Fibroblast of villous mesenchyme (primary cell): Measurements from ENCODE around the gene MAD1L1. TPM values are rescaled to one million over a fixed set of nuclear protein-coding genes. Genes with fewer than 3 reads are reported as not detected.

Source experiments
- DNase-seq: peaks from one replicate; pipeline ENCODE4 v3.0.0-alpha.2; 2010; ENCODE audit warnings: low read depth
- H3K4me3 ChIP-seq: 2 replicates; pipeline ENCODE4 v1.5.1; 2011; ENCODE audit warnings: low read depth, mild to moderate bottlenecking, low read length
- CTCF ChIP-seq: IDR thresholded peaks from 2 replicates; pipeline ENCODE4 v1.5.1; 2012; ENCODE audit warnings: low read depth, mild to moderate bottlenecking, low read length; ENCODE audit not compliant: insufficient read depth
- total RNA-seq: library from RNA; depleted of rRNA; stranded (reverse); fragments of >200 nt; gene quantifications from 2 replicates; pipeline ENCODE4 v1.2.3, GENCODE V29; 2012

The MAD1L1 gene
- total RNA-seq, 1 donor = 43.6 TPM

DNA sequence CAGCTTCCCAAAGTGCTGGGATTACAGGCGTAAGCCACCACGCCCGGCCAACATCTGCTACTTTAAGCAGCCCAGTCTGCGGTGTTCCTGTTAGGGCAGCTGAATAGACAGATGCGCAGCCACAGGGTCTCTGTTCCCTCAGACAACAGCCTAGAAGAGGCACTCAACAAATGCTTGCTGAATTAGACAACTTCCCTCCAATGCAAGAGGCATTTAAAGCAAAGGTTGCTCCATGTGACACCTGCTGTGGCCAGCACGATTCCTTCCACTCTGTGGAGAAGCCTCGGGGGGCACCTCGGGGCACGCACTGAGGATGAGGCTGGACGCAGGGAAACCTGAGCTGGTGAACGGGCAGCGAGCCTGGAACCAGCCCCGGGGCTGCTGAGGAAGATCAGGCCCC lies 237.8 kb downstream of the MAD1L1 start:
- no peak for TF ChIP-seq CTCF
- H3K4me3 ChIP-seq = no peak overlapping the region
- DNase-seq = no peak

DNA sequence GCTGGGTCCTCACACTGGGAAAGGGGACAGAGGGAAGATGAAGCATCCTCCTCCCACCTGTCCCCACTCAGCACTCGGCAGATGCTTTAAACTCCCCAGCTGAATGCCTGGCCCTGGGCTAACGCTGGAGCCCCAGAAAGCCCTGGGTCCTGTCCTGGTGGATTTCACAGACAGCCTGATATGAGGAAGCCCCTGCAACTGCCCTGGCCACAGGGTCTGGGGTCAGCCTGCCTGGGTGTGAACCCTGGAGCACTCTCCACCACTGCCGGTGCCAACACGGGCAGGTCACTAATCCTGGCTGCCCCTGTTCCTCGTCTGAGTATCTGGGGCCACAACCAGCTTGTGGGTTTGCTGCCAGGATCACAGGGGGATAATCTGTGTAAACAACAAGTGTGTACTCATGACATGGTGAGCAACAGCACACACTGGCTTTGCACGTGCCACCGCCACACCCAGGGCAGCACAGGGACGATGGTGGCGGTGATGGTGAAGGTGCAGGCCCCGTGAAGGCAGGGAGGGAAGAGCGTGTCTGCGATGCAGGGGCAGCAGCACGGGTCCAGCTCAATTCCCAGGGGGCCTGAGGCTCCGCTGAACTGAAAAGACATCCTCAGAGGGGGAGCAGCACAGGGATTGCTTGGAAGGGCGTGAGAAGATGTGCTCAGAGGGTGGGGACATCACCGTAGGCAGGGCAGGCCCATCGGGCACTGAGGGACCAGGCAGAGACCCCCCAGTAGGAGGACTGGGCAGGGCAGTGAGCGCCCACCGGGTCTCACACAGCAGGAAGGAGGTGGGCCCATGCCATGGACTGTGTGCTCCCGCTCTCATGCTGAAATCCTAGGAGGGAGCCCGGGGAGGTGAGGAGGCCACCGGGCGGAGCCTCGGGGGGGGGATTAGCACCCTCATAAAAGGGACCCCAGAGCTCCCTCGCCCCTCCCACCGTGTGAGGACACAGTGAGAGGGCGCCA lies 238.7 kb downstream of the MAD1L1 start:
- DNase-seq = no peak
- no peak overlapping the region for H3K4me3 ChIP-seq
- TF ChIP-seq CTCF = no peak

DNA sequence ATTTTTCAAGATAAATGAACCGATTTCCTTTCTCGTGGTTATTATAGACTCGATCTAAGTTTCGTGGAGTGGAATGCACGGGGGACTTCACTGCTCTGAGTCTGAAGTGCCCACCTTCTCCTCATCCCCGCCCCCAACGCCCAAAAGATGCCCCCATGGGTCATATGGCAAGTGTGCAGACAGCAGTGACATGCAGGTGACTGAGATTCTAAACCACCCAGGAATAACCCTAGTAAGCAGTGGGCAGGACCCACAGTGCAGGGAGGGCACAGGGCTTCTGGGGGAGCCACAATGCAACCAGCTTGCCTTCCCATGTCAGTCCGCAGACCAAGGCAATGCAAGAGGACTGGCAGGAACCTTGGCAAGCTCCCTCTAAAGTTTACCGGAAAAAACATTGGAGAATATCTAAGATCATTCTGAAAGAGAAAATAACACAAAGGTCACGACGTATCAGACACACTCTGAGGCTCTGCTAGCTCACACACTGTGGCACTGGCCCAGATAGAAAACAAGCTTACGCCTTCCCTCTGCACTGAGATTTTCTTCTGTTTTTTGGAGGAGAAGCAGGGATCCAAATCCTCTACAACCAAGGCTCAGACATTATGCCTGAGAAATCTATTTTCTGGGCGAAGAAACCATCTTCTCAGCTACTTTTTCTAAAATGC lies 239.6 kb downstream of the MAD1L1 start:
- no peak for DNase-seq
- H3K4me3 ChIP-seq = no peak overlapping the region
- TF ChIP-seq CTCF = no peak

DNA sequence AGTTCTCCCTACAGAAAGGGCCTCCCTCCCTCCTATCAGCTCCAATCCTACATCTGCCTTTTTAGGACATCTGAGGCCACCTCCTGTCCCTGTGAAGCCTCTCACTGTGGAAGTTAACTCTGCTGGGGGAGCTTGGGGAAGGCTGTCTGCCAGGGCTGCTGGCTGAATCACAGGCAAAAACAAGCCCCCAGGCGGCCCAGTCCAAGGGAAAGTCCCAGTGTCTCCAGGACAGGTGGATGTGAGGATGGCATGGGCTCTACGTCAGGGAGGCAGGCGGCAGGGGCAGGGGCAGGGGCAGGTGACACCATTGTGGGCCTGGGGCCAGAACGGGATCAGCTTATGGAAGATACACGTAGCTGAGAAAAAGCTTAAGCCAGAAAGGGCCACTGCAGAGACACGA lies 240.2 kb downstream of the MAD1L1 start:
- no peak for DNase-seq
- no peak overlapping the region for H3K4me3 ChIP-seq
- no peak for TF ChIP-seq CTCF

GRCh38 chr7:1990001-1990670 lies 242.6 kb downstream of the MAD1L1 start:
- DNase-seq = peak; percentile 18
- TF ChIP-seq CTCF = no peak
- no peak overlapping the region for H3K4me3 ChIP-seq

- H3K4me3 ChIP-seq = no peak overlapping the region
Measured at GRCh38 chr7:1989049-1989860, 243.5 kb downstream of the MAD1L1 start.

More at GRCh38 chr7:1989049-1989860, 243.5 kb downstream of the MAD1L1 start:
- no peak for DNase-seq
- no peak for TF ChIP-seq CTCF
